HG03521 (cell line): ENCODE results near the gene BABAM2.
"Not testable (repeated sequence)": the region's sequence is repeated elsewhere in the genome, so short reads cannot be mapped to it uniquely, and the experiment has no call there.

Experiments
- ATAC-seq: cut with Tn5 transposase; IDR thresholded peaks from one replicate; pipeline ENCODE4 v1.9.1; 2021; ENCODE audit warnings: mild to moderate bottlenecking, moderate library complexity; ENCODE audit not compliant: unreplicated experiment

Gene BABAM2

DNA sequence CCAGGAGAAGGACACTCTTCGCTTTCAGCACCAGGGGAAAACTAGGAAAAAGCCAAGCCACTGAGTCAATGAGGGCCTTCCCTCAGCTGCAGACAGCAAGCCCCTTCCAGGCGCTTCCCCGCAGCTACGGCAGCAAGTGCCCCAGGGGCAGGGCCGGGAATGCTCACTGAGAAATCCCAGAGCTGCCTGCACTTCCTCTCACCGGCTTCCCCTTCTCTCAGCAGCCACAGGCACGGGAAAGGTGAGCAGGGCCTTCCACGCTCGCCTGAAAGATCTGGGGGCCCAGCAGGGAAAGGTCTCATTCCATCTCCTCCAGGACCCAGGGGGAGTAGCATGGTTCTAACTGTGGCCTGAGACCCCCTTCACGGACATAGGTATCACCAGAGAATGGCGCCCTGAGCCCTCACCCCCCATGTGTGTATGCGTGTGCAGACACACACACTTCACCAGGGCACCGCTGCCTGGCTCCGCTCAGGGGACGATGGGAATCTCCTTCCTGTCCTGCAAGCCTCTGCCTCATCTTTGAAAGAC is 472.5 kb downstream of the BABAM2 start:
- ATAC-seq = no peak

DNA sequence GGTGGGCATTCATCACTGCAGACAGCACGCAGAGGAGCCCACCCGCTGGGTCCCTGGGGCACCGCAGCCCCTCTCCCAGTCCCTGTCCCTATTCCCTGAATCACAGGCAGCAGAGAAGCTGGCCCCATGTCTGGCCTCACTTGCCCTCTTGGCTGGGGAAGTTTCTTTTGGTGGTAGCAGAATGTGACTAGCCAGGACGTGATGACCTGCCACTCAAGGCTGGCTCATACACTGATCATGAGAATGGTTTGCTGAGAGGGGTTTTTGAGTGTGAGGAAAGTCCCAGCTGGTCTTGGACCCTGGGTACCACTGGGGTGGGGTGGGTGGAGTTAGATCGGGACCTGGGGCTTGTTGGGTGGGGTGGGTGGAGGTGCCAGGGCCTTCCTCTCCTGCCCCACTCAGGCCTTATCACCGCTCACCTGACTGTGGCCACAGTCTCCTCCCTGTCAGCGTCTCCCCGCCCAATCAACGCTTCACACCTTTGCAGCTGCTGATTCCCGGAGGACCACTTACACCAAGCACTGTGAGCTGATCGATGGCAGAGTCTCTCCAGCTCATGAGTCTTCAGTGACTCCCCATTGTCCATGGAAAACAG is 473.3 kb downstream of the BABAM2 start:
- no peak for ATAC-seq

DNA sequence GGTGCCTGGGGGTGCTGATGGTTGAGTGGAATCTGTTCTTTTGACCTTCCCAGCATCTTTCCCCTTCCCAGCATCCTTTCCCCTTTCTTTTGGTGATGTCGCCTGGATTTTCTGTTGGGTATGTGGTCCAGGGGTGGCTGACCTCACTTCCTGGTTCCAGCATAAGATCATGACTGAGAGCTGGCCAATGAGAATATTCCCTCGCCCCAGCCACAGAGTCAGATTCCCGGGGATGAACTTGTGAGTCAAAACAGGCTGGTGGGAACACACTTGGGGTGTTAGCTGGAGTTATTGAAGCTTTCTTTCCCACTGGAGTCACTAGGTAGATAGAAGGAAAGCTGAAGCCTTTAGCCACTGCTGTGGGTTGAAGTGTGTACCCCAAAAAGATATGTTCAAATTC is 474.1 kb downstream of the BABAM2 start:
- no peak for ATAC-seq

DNA sequence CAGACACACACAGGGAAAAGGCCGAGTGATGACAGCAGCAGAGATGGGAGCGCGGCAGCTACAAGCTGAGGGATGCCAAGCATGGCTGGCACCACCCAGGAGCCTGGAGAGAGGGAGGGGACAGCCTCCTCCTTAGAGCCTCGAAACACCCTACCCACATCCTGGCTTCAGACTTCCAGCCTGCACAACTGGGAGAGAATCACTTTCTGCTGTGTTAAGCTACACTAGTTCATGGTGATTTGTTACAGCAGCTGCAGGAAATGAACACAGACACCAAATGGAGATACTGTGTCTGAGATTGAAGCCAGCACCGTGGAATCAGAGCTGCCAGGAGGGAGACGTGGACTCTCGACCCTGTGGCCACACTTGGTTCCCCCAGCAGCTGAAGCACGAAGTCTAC is 474.6 kb downstream of the BABAM2 start:
- no peak for ATAC-seq

DNA sequence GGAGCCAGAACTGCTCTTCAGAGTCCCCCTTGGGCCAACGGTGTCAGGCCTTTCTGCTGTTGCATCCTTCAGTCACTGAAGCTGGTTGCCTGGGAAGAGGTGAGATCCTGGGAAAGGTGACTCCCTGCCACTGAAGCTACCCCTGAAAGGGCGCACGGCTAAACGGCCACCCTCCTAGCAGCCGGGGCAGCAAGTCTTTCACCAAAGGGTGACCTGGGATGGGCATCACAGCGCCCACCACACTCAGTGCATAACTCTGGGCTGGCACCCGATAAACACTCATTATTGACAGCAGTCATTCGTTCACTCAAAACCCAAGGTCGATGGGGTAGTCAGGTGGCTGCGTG is 475.6 kb downstream of the BABAM2 start:
- ATAC-seq = no peak

DNA sequence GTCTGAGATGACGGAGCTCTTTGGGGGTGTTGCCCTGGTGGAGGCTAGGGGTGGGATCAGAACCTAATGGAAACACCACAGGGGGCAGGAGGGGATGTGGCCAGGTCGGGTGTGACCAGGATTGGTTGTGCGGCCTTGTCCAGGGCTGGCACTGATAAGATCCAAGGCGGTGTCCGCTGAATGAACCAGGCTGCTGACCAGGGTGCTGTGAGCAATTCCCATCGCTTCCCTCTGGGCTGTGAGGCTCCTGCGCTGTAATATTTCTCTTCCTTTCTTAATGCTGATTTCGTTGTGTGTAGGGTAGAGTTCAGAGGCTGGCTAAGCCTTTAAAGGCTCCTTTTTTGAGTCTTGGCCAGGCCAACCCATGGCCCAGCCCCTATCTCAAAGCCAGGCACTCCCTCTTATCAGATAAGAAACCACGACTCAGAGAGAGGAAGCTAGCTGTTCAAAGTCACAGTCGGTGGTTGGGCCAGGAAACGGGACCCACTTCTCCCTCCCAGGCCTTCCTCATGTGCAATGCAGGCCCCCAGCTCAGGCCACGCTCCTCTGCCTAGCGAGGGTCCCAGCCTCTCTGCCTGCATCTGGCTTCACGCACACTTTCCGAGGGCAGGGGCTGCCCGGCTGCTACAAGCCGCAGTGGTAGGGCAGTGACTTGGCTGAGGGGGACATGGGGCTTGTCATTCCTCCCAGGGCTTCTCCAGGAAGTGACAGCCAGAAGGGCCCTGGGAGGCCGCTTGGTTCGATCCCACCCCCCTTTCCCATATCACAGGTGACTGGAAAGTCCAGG is 476.2 kb downstream of the BABAM2 start:
- ATAC-seq = no peak

DNA sequence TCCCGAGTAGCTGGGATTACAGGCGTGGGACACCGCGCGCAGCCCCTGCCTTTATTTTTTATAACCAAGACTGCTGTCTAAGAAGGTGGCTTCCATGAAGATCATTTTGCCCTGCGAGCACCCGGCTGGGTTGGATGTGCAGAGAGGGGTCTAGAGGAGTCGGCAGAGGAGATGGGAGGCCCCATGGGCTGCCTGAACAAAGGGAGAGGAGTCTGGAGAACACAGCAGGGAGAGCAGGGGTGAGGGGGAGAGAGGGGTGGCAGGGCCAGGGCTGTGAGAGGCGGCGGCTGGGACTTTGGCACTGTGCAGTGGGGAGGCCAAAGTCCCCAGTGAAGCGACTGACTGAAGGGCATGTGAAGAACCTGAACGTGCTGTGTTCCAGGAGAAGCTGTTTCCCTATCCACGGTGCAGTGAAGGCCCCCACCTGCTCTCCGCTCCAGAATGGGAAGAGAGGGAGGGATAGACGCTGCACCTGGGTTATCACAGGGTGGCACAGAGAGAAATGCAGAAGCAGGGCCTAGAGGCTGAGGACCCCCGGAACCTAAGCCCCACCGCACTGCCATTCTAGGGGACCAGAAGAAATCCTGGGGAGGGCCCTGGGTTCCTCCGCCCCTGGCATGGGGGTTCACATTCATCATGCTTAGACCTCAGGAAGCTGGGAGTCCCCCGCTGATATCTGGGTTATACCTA is 477.3 kb downstream of the BABAM2 start:
- ATAC-seq = no peak

DNA sequence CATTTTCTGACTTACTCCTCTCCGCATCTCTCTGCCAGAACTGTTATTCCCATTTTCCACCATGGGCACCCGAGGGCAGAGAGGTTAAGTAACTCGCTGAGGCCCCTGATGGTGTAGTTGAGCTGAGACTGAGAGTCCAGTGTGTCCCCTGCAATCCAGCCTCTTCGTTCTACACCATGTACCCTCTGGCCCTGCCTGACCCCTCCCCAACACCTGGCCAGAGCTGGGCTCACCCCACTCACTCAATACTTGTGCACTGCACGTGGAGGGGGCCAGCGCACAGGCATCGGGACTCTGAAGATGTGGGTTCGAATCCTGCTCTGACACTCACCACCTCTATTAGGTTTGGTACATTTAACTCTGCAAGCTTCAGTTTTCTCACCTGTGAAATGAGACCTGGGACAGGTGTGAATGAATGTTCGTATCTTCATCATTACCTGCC is 477.8 kb downstream of the BABAM2 start:
- ATAC-seq = no peak

DNA sequence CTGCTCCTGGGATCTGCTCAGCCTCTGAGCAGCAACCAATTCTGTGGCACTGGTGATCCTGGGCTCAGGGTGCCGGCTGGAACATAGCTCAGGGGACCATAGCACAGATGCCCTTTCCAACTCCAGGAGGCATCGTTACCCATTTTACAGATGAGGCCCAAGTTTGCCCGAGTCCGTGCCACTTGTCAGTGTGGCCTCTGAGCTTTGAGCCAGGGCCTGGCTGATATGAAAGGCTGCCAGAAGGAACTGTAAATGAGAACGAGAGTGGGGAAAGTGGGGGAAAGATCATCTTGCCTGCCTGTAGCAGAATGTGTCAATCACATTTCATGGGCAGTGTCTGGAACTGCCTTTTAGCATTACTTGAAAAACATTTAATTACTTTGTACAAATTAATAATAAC is 478.8 kb downstream of the BABAM2 start:
- ATAC-seq = no peak

DNA sequence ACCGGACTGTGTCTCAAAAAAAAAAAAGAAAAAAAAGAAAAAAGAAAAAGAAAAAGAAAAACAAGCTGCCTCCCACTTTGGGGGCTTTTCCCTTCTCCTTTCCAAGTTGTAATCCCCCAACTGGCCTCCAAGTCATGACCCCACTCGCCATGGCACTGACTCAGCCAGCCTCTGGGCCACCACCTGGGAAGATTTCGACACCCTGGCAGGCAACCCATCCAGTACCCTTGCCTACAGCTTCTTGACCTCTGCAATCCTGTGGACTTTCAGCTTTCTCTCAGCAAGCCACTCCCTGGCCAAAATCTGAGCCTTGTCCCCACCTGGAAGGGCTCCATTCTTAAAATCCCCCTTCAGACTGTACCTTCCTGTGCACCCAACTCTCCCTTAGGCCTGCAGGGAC is 479.8 kb downstream of the BABAM2 start:
- no peak for ATAC-seq

DNA sequence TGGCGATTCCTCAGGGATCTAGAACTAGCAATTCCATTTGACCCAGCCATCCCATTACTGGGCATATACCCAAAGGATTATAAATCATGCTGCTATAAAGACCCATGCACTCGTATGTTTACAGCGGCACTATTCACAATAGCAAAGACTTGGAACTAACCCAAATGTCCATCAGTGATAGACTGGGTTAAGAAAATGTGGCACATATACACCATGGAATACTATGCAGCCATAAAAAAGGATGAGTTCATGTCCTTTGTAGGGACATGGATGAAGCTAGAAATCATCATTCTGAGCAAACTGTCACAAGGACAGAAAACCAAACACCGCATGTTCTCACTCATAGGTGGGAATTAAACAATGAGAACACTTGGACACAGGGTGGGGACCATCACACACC is 481.2 kb downstream of the BABAM2 start:
- not testable (repeated sequence) for ATAC-seq

DNA sequence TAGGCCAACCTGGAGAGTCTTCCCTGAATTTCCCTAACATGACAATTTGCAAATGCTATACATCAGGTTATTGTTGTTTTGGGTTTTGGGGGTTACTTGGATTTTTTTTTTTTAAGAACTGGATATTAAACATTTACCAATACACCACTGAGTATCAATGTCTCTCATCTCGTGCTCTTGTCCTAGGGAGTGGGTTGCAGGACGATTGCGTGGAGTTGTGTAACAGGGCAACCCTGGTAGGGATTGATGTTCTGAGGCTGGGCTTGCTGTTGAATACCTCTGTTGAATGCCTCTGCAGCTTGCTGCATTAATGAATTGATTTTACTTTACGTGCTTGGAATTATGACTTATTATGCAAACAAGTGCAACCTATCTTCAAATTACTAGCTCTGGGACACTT is 483.3 kb downstream of the BABAM2 start:
- no peak for ATAC-seq

DNA sequence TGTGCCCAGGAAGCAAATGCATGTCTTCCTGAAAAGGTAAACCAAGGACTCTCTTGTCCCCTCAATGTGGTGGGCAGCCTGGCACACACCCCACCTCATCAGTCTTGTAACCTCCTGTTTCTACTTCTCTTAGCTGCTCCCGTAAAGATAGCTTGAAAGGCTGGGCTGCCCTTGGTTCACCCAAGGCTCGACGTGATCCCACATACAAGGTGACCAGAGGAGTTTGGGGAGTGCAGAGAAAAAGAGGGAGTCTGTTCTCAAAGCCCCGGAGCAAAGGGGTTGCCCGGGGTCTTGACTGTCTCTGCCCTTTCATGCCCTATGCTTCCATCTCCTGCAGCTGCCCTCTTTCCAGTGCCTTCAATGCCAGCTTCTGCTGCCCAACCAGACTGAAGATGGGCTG is 483.8 kb downstream of the BABAM2 start:
- no peak for ATAC-seq

DNA sequence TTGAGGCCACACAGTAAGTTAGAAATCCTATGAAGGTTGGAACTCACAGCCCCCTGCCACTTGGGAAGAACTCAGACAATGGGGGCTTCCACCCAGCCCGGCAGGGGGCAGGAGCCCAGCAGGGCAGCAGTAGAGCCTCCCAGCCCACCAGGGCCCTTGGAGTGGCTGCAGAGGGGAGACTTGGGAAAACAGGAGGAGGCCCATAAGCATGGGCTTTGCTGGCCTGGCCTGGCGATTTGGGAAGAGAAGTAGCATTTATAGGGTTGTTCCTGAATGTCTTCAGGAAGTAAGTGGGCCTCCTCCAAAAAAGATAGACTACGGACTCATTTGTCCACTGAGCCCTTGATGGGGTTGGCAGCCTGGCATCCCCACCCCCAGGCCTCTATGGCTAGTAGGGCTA is 484.7 kb downstream of the BABAM2 start:
- ATAC-seq = no peak

DNA sequence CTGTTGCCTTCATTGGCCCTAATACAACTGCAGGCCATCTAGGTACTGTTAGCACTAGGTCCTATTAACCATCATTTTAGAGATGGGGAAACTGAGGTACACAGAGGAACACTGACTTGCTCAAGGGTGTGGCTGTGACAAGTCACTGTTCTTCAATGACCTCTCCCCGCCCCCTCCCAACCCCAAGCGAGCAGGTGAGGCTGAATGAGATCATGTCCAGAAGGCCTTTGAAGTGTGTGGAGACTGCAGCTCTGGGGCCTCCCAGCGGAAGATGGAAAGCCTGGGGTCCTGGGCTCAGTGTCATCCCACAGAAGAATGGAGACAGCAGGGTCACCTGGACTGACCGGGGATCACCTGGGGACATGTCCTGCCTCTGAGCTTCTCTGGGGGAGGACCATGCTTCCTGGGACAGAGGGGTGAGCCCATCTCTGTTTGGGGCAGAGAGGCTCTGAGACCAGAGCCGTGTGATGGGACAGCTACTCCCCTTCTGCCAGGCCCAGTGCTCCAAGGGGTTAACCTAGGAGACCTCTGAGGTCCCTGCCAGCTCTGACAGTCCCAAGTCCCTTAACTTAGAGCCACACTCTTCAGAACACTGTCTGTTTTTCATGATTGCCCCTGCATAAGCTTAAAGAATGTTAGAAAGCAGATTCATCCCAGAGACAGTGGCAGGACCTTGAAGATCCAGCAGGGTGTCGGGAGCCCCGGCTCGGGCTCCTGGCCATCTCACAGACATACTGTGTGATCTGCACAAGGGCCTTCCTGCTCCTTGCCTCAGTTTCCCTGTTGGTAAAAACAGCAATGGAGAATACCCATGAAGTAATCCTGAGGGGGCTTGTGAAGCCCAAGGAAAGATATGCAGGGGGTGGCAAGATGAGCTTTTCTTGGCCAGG is 485.5 kb downstream of the BABAM2 start:
- no peak for ATAC-seq

DNA sequence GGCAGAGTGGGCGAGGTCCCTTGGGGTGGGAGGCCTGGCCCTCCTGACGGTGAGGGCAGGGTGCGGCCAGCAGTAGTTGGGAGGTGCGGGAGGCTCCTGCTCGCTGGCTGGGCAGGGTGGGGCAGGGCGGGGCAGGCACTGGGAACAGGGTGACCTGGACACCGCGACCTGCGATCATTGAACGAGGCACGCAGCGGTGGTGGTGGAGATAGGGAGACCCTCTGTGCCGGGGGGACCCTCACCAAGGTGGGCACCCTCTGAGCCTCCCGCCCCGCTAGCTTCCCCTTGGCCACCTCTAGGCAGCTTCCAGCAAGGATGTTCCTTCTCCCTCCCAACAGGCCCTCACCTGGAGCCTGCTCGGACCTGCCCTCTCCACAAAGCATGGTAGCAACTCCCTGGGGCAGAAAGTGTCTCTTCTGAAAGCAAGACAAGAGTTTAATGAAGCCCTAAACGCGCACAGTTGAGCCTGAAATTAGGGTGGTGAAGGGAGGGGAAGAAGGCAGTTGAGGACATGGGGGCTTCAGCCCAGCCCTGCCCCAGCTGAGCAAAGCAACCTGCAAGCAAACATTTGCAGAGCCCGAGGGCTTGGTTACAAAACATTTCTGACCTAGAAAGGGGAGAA is 486.8 kb downstream of the BABAM2 start:
- ATAC-seq = no peak

DNA sequence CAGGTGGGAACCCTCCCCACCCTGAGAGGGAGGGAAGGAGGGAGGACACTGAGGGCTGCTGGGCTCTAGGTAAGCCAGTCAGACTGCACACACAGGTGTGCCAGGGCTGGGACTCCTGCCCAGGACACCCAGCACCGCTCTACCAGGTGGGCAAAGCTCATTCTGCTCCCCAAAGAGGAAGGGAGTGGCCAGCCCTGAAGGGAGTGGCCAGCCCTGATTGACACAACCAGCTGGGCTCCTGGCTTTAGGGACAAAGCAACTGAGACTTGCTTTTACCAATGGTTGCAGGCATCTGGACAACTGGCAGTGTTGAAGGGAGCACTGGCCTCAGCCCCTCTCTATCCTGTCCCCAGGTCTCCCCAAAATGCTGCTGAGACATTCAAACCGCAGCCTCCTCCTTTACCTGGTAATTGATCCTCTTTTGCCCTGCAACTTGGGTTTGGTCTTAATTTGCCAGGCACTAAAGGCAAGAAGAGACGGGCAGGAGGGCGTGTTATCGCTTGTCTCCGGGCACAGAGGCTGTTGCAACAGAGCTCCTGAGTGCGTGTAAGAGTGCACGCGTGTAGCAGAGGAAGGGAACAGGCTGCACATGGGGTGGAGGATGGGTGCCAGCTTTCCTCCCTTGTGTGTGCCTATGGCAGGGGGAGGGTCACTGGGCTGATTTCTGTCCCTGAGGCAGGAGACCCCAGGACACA is 487.6 kb downstream of the BABAM2 start:
- ATAC-seq = no peak

DNA sequence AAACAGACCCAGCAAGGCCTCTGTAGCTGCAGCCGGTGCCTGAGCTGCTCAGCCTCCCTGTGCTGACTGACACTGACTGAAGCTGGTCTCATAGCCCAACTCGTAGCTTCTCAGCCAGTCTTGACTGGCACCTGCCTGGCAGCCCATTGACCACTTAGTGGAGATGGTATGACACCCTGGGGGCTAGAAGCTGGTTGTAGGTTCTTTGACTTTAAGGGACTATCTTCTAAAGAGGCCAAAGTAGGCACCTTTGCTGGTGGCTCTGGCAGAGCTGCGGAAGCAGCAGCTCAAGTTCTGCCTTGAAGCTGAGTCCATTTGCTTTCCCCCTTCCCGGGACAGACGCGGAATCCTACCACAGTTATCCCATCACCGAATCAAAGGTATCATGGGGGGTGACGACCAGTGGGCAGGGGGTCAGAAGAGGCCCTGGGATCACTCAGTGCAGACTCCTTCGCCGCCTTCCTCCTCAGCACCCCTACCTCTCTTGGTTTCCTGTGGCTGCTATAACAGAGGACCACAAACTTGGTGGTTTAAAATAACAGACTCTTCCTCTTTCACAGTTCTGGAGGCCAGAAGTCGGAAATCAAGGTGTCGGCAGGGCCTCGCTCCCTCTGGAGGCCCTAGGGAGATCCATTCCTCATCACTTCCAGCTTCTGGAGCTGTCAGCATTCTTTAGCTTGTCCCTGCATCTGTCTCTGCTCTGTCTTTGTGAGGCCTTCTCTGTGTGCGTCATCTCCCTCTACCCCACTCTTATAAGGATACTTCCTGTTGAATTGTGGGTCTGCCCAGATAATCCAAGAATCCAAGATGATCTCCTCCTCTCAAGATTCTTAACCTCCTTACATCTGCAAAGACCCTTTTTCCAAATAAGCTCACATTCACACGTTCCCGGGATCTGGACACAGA is 488.4 kb downstream of the BABAM2 start:
- no peak for ATAC-seq

DNA sequence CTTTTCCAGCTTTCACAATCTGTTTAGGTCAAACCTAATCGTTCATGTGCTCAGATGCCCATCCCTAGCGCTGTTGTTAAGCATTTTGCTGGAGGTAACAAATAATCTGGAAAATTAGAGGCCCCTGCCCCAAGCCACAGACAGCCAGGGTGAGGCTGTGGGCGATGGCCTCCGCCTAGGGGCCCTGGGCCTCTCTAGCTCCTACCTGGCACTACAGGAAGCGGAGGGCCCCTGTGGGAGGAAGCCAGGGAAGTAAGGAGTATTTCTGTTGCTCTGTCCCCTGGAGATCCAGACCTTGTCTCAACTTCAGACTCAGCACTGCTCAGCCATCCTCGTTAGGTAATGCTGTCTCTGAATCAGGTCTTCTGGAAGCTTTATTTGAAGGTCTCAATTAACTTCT is 489.7 kb downstream of the BABAM2 start:
- no peak for ATAC-seq
